Myocyte (in vitro differentiated cells): ENCODE measurements around the gene LZTS3. TPM values are rescaled to one million over a fixed set of nuclear protein-coding genes. Genes with fewer than 3 reads are reported as not detected.
"Not testable (repeated sequence)": the region's sequence is repeated elsewhere in the genome, so short reads cannot be mapped to it uniquely, and the experiment has no call there.

Experiments used
- DNase-seq: peaks from one replicate; pipeline ENCODE4 v3.0.0-alpha.2; 2012; ENCODE audit warnings: low read depth
- total RNA-seq: library from RNA; depleted of rRNA; stranded (reverse); fragments of >200 nt; gene quantifications from 2 replicates; pipeline ENCODE4 v1.2.3, GENCODE V29; 2014

LZTS3 gene
- total RNA-seq, 1 donor from 2014 or later: 5.8 TPM

GRCh38 chr20:3193806-3194616 is 20.7 kb upstream of the LZTS3 start:
- DNase-seq: no peak

DNA sequence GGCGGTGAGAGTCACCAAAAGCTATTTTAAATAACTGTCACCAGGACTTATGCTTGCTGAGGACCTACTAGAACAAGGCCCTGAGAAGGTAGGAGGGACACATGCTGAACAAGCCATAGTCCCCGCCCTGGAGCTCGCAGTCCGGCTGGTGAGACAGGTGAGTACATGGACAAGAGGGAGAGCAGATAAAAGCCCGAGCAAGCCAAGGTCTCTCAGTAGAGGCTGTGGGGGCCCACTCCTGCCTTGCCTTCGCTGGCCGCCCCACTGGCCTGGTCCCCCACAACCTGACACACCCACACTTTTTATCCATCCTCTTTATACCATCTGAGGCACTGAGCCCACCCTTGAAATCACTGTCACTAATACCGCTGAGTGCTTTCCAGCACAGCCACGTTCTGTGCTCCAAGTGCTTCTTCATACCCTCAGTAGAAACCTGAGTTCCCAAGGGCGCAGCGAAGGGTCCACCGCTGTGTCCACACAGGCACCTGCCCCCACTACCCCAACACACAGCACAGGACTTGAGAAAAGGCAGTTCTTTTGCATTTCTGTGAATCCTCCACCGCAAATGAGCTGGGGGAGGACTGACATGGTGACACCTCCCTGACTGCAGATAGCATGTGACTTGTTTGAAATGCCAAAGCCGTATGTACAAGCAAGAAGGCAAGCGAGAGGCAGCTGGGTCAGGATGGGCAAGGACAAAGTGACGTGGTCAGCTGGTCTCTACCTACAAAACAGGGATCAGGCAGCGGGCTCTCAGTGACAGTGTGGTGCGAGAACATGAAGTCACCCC is 19.1 kb upstream of the LZTS3 start:
- no peak for DNase-seq

DNA sequence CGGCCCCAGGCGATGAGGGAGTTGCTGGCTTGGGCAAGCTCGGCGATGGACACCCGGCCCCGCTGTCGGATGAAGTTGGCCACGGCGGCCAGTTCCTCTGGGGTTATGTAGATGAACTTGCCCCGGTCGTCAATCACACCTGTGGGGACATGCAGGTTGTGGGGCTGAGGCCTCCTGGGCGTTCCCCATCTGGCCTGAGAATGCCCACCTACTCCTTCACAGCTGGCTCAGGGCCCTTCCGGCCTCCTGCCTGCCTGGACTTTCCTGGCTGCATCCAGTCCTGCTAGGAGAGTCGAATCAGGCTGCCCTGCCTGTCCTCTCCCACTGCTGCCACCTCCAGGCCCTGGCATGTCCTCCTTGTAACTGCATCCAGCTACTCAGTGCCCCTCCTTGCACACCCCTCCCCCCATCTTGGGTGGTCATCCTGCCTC is 17.3 kb upstream of the LZTS3 start:
- no peak for DNase-seq

GRCh38 chr20:3189561-3190131 is 16.3 kb upstream of the LZTS3 start:
- no peak for DNase-seq

DNA sequence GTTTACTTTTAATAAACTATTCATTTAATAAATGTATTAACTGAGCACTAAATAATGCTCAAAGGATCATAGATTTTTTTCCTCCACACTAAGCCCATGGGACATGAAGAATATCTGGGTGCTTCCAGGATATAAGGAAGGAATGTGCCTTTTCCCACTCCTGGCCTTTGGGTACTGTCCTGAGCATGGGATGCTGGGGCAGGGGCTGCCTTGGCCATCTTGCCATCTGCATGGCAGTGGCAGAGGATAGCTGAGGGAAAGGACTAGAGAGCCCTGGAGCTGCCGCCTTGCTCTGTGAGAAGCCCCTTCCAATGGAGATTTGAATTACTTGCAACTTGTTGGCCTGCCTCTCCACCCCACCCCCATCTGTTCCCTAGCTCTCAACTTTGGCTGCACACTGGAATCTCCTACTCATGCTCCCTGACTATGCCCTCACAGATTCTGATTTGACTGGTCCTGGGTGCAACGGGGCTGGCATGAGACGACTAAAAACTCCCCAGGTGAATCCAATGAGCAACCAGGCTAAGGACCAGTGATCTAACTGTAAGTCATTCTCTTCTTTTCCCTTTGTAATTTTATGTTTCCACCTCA is 15.6 kb upstream of the LZTS3 start:
- DNase-seq: no peak

DNA sequence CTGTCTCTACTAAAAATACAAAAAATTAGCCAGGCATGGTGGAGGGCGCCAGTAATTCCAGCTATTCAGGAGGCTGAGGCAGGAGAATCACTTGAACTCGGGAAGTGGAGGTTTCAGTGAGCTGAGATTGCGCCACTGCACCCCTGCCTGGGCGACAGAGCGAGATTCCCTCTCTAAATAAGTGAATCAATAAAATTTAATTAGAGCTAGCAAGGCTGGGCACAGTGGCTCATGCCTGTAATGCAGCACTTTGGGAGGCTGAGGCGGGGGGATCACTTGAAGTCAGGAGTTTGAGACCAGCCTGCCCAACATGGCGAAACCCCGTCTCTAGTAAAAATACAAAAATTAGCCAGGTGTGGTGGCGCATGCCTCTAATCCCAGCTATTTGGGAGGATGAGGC is 14.5 kb upstream of the LZTS3 start:
- DNase-seq: not testable (repeated sequence)

GRCh38 chr20:3183896-3184612 is 10.7 kb upstream of the LZTS3 start:
- no peak for DNase-seq

DNA sequence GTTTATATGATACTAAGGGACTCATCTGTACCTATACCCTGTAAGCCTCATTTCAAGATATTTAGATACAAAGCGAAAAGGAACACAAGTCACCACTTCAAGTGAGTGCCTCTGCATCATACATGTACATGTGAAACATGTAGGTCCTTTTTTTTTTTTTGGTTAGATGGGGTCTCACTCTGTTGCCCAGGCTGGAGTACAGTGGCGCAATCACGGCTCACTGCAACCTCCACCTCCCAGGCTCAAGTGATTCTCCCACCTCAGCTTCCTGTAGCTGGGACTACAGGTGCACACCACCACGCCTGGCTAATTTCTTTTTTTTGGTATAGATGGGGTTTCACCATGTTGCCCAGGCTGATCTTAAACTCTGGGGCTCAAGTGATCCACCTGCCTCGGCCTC is 9.1 kb upstream of the LZTS3 start:
- not testable (repeated sequence) for DNase-seq

- DNase-seq: no peak
Observed at GRCh38 chr20:3181270-3181669, 7.9 kb upstream of the LZTS3 start.

DNA sequence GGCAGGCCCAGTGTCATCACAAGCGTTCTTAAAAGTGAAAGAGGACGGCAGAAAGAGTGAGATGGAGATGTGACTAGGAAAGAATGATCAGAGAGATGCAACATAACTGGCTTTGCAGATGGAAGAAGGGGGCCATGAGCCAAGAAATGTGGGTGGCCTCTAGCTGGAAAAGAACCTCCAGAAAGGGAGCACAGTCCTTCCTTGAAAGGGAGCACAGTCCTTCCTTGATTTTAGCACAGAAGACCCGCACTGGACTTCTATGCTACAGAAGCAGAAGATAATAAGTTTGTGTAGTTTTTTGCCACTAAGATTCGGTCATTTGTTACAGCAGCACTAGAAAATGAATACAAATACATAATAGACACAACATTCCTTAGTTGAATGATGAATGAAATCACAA is 7.0 kb upstream of the LZTS3 start:
- no peak for DNase-seq

GRCh38 chr20:3177746-3178485 is 4.6 kb upstream of the LZTS3 start:
- no peak for DNase-seq

- no peak for DNase-seq
Observed at GRCh38 chr20:3175270-3175669, 1.9 kb upstream of the LZTS3 start.

DNA sequence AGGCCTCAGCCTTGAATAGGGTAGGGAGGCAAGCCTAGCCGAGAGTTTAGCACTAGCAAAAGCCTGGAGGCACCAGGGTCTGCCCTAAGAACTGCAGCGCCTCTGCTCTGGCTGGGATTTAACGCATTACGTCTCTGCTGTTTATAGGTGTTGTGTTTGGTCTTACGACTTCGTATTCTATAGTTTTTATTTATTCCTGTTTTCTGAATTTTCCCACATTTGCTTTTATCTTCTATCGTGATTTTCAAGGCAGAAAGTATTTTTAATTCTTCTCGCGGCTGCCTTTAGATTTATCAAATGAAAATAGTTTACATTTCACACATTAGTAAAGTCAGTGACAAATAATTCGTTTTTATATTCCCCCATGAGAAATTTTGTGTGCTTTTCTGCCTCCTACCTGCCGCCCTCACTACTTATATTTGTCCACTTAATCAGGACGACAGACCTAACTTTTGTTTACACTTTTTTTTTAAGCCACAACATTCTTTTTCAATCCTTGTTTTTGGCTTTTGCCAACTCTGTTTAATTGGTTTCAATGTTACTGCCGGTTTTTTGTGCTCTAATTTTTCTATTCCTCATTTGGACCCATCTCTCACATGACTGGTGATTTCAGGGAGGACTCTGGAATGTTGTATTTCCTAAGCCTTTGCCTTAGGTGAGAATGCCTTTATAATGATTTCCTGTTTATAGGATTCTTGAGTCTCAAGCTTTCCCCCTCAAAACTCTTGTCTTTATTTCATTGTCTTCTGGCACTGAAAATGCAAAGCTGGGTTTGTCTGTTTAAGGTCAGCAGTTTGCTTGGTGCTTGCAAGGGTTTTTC is 1.3 kb upstream of the LZTS3 start:
- no peak for DNase-seq

DNA sequence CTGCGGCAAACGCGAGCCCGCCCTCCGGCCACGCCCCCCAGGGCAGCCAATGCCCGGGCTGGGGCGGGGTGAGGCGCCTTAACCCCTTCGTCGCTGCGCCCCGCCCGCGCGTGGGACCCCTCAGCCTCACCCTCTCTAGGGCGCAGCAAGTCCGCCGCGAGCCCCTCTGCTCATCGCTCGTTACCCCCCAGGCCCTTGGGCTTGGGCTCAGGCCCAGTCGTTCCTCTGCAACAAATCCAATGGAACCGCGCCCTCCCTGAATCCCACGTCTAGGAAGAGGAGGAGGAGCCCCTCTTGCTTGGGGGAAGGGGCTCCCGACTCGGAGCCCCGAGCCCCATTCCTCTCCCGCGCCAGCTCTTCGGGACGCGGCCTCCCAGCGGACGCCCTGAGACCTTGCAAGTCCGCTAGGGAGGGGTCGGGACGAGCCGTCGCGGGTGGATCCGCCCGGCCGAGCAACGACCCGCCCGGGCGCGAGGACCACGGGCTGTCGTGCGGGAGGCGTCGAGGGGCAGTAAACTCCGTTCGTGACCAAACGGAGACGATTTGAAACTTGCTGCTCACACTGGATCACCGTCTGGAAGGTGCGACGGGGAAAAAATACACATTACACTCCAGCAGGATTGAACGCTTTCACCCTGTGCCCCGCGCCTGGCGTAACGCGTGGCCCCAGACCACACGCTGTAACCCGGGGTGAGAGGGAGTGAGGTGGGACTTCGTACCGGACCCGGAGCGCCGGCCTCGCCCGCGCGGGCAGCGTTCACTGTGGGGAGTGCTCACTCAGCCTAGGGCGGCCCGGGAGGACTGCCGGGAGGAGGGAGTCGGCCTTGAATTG is 477 bp upstream of the LZTS3 start:
- peak; percentile 83 for DNase-seq

- no peak for DNase-seq
Observed at GRCh38 chr20:3172126-3172932, 1.0 kb downstream of the LZTS3 start.

- no peak for DNase-seq
Observed at GRCh38 chr20:3171391-3172125, 1.8 kb downstream of the LZTS3 start.
